GM12892 (cell line): Measurements from ENCODE around the gene KIAA1671.

Experiments
- POLR2A ChIP-seq: IDR thresholded peaks from 2 replicates; pipeline ENCODE4 v1.6.1; 2011; ENCODE audit warnings: low read depth, low read length, control low read depth
- POLR2AphosphoS5 ChIP-seq: IDR thresholded peaks from 2 replicates; pipeline ENCODE4 v1.6.1; 2011; ENCODE audit warnings: low read depth, low read length, control low read depth
- TAF1 ChIP-seq: IDR thresholded peaks from 2 replicates; pipeline ENCODE4 v1.6.1; 2011; ENCODE audit warnings: low read depth, mild to moderate bottlenecking, control low read depth, low read length, borderline replicate concordance

GRCh38 chr22:25062386-25063085 lies 110.0 kb downstream of the KIAA1671 start:
- no peak for TF ChIP-seq POLR2AphosphoS5
- no peak for TF ChIP-seq POLR2A
- TF ChIP-seq TAF1, result no peak
